ENCODE measurements around the gene ZFAND3. TPM values are rescaled to one million over a fixed set of nuclear protein-coding genes. Genes with fewer than 3 reads are reported as not detected.

Gene ZFAND3
- total RNA-seq, 4 donors from 2014 or later: 46.3 to 73.6 (median 49.3) TPM

- Histone ChIP-seq H3K27me3 (no peaks in the 10 kb centered on the region), H3K4me1 (peaks cover 0 to 27% (median 0%) of the 10 kb centered on the region in 3 donors), H3K36me3 (peaks cover 0 to 11% of the 10 kb centered on the region in 2 donors), H3K4me3 (no peak overlapping the region), H3K27ac (no peak overlapping the region), H3K9me3 (no peaks in the 10 kb centered on the region)
- 90 to 91% methylated on average over 2 of the region's 2 CpGs for WGBS, 2 donors (ENCODE audit: low coverage in 1 of 2)
- no peak for ATAC-seq
- TF ChIP-seq, protein P1, sequence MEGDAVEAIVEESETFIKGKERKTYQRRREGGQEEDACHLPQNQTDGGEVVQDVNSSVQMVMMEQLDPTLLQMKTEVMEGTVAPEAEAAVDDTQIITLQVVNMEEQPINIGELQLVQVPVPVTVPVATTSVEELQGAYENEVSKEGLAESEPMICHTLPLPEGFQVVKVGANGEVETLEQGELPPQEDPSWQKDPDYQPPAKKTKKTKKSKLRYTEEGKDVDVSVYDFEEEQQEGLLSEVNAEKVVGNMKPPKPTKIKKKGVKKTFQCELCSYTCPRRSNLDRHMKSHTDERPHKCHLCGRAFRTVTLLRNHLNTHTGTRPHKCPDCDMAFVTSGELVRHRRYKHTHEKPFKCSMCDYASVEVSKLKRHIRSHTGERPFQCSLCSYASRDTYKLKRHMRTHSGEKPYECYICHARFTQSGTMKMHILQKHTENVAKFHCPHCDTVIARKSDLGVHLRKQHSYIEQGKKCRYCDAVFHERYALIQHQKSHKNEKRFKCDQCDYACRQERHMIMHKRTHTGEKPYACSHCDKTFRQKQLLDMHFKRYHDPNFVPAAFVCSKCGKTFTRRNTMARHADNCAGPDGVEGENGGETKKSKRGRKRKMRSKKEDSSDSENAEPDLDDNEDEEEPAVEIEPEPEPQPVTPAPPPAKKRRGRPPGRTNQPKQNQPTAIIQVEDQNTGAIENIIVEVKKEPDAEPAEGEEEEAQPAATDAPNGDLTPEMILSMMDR (IDR thresholded peaks at IDR 0.05): no peak
- no peak for TF ChIP-seq EP300 (IDR thresholded peaks at IDR 0.05)
- TF ChIP-seq POLR2AphosphoS5 (IDR thresholded peaks at IDR 0.05): no peak
- TF ChIP-seq POLR2A (IDR thresholded peaks at IDR 0.05): no peak
Measured at GRCh38 chr6:37917566-37917965, 98.0 kb downstream of the ZFAND3 start.

DNA sequence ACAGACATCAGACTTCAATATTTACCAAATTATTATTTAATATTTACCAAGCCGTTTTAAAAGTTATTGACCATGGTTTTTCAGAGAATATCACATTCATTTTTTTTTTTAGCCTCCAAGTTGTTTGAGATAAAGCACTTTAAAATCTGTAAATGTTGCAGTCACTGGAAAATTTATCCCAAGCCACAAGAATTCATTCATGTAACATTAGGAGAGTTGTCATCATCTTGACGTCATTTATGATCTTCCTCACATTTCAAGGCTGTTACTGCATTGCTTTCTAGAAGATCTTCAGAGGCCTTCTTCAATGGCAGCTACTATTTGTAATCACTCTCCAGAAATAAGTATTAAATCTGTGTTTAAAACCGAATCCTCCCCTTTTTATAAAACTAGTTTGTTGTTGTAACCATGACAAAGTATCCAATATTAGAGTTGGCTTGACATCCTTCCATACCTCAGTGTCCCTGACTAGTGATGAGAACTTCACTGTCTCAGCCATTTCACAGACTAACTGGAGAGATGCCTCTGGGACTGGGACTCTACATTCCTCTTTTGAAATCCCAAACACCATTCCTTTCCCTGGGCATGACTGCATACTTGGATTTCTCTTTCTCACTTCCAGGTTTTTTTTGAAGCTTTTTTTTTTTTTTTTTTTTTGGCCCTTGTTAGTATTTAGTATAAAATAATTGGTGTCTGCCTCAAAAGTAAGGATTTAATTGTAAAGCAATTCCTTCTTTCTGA lies 100.1 kb downstream of the ZFAND3 start:
- H3K4me3 ChIP-seq: no peak overlapping the region
- 67 to 79% methylated on average over 3 of the region's 3 CpGs for WGBS, 2 donors (ENCODE audit: low coverage in 1 of 2)
- no peaks in the 10 kb centered on the region for H3K27me3 ChIP-seq
- no peak for TF ChIP-seq POLR2A (IDR thresholded peaks at IDR 0.05)
- no peak for TF ChIP-seq POLR2AphosphoS5 (IDR thresholded peaks at IDR 0.05)
- no peak for TF ChIP-seq EP300 (IDR thresholded peaks at IDR 0.05)
- TF ChIP-seq, protein P1 (IDR thresholded peaks at IDR 0.05): no peak
- peaks cover 0 to 11% of the 10 kb centered on the region in 2 donors for H3K36me3 ChIP-seq
- peaks cover 0 to 17% (median 0%) of the 10 kb centered on the region in 3 donors for H3K4me1 ChIP-seq
- no peak overlapping the region for H3K27ac ChIP-seq
- no peaks in the 10 kb centered on the region for H3K9me3 ChIP-seq
- no peak for ATAC-seq

GRCh38 chr6:37920667-37921066 lies 101.1 kb downstream of the ZFAND3 start:
- Histone ChIP-seq H3K9me3 (no peaks in the 10 kb centered on the region), H3K4me3 (no peak overlapping the region), H3K27me3 (no peaks in the 10 kb centered on the region), H3K4me1 (peaks cover 0 to 17% (median 0%) of the 10 kb centered on the region in 3 donors), H3K36me3 (peaks cover 0 to 10% of the 10 kb centered on the region in 2 donors), H3K27ac (no peak overlapping the region)
- WGBS, 2 donors (ENCODE audit: low coverage in 1 of 2): 49 to 65% methylated on average over 2 of the region's 2 CpGs
- TF ChIP-seq, protein P1 (IDR thresholded peaks at IDR 0.05): no peak
- TF ChIP-seq POLR2AphosphoS5 (IDR thresholded peaks at IDR 0.05): no peak
- TF ChIP-seq POLR2A (IDR thresholded peaks at IDR 0.05): no peak
- TF ChIP-seq EP300 (IDR thresholded peaks at IDR 0.05): no peak
- ATAC-seq: no peak

GRCh38 chr6:37922563-37922962 lies 103.0 kb downstream of the ZFAND3 start:
- no peak for ATAC-seq
- TF ChIP-seq EP300 (IDR thresholded peaks at IDR 0.05): no peak
- no peak for TF ChIP-seq POLR2AphosphoS5 (IDR thresholded peaks at IDR 0.05)
- TF ChIP-seq, protein P1 (IDR thresholded peaks at IDR 0.05): no peak
- TF ChIP-seq POLR2A (IDR thresholded peaks at IDR 0.05): no peak
- Histone ChIP-seq H3K36me3 (no peaks in the 10 kb centered on the region), H3K4me1 (peaks cover 0 to 27% (median 0%) of the 10 kb centered on the region in 3 donors), H3K4me3 (no peak overlapping the region), H3K27ac (no peak overlapping the region), H3K27me3 (no peaks in the 10 kb centered on the region), H3K9me3 (no peaks in the 10 kb centered on the region)
- WGBS, 2 donors (ENCODE audit: low coverage in 1 of 2): 94 to 100% methylated on average over 1 of the region's 1 CpG

- H3K9me3 ChIP-seq: no peaks in the 10 kb centered on the region
- H3K27me3 ChIP-seq: no peaks in the 10 kb centered on the region
- TF ChIP-seq, protein P1 (IDR thresholded peaks at IDR 0.05): no peak
- no peak for TF ChIP-seq POLR2A (IDR thresholded peaks at IDR 0.05)
- TF ChIP-seq POLR2AphosphoS5 (IDR thresholded peaks at IDR 0.05): no peak
- TF ChIP-seq EP300 (IDR thresholded peaks at IDR 0.05): no peak
- ATAC-seq: no peak
- peaks cover 0 to 36% (median 0%) of the 10 kb centered on the region in 3 donors for H3K4me1 ChIP-seq
- no peak overlapping the region for H3K27ac ChIP-seq
- no peaks in the 10 kb centered on the region for H3K36me3 ChIP-seq
- H3K4me3 ChIP-seq: no peak overlapping the region
Measured at GRCh38 chr6:37923514-37923913, 104.0 kb downstream of the ZFAND3 start.
